Measurements from ENCODE around the gene CCDC9B.

DNA sequence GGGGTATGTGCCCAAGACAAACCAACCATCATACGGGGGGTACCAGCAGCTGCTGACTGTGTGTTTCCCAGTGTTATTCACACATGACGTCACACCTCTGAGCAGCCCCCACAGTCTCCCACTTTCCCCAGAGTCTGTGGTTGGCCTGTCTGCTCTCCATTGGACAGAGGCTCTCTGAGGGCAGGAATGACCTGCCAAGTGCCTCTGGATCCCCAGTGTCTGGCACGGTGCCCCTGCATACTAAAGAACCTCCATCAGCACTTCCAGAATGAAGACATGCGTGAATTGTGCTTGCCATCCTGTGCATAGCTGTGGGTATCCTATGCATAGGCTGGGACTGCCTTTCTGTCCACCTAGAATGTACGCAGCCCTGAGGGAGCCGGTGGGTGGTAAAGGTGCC is 3.5 kb upstream of the CCDC9B start:
- no peak for TF ChIP-seq CTCF (IDR thresholded peaks at IDR 0.05)
- no peak for TF ChIP-seq ZFX (IDR thresholded peaks at IDR 0.05; ENCODE audit: borderline replicate concordance)

All from 22Rv1 (cell line).